GM08714 (cell line): ENCODE data around the gene KCNJ14.

ENCODE experiments used
- H3K4me3 ChIP-seq: fragments of 200-500 bp; sonication (Bioruptor generic); 2 replicates; pipeline ENCODE4 v1.5.1; 2014; ENCODE audit warnings: mild to moderate bottlenecking, low read length, inconsistent platforms
- ZNF274 ChIP-seq: IDR thresholded peaks from 2 replicates; pipeline ENCODE4 v1.6.1; 2012; ENCODE audit warnings: mild to moderate bottlenecking, low read depth, low read length

KCNJ14 gene

GRCh38 chr19:48455908-48456562, 661 bp downstream of the KCNJ14 start:
- no peak for TF ChIP-seq ZNF274

DNA sequence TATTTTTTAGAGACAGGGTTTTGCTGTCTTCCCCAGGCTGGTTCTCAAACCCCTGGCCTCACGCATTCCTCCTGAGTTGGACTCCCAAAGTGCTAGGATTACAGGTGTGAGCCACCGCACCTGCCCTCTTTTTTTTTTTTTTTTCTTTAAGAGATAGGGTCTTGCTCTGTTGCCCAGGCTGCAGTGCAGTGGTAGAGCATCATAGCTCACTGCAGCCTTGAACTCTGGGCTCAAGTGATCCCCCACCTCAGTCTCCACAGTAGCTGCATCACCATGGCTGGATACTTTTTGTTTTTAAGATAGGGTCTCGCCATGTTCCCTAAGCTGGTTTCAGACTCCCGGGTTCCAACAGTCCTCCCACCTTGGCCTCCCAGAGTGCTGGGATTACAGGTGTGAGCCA, 1.5 kb downstream of the KCNJ14 start:
- H3K4me3 ChIP-seq: no peak overlapping the region
- no peak for TF ChIP-seq ZNF274

More at GRCh38 chr19:48455908-48456562, 661 bp downstream of the KCNJ14 start:
- H3K4me3 ChIP-seq: no peak overlapping the region

GRCh38 chr19:48458016-48458415, 2.6 kb downstream of the KCNJ14 start:
- no peak for TF ChIP-seq ZNF274
- no peak overlapping the region for H3K4me3 ChIP-seq

DNA sequence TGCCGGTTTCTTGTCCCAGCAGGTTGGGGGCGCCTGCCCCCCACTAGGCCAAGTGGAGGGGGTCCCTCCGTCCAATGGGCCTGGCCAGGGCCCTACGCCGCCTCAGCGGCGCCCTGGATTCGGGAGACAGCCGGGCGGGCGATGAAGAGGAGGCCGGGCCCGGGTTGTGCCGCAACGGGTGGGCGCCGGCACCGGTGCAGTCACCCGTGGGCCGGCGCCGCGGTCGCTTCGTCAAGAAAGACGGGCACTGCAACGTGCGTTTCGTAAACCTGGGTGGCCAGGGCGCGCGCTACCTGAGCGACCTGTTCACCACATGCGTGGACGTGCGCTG, 6.2 kb downstream of the KCNJ14 start:
- no peak for TF ChIP-seq ZNF274
- H3K4me3 ChIP-seq: no peak overlapping the region

DNA sequence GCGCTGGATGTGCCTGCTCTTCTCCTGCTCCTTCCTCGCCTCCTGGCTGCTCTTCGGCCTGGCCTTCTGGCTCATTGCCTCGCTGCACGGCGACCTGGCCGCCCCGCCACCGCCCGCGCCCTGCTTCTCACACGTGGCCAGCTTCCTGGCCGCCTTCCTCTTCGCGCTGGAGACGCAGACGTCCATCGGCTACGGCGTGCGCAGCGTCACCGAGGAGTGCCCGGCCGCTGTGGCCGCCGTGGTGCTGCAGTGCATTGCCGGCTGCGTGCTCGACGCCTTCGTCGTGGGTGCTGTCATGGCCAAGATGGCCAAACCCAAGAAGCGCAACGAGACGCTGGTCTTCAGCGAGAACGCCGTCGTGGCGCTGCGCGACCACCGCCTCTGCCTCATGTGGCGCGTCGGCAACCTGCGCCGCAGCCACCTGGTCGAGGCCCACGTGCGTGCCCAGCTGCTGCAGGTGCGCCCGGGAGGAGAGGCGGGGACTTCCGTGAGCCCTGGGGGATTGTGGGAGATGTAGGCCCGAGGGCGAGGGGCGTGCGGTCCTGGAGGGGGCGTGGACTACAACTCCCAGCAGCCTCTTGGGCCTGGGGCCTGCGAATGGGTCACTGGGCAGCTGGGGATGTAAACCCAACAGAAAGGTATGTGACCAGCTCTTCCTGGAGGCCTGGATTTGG, 6.7 kb downstream of the KCNJ14 start:
- TF ChIP-seq ZNF274: no peak
- no peak overlapping the region for H3K4me3 ChIP-seq

GRCh38 chr19:48465215-48465614, 9.8 kb downstream of the KCNJ14 start:
- no peak for TF ChIP-seq ZNF274
- no peak overlapping the region for H3K4me3 ChIP-seq

- no peak overlapping the region for H3K4me3 ChIP-seq
- no peak for TF ChIP-seq ZNF274
Measured at GRCh38 chr19:48466561-48467325, 11.4 kb downstream of the KCNJ14 start.

DNA sequence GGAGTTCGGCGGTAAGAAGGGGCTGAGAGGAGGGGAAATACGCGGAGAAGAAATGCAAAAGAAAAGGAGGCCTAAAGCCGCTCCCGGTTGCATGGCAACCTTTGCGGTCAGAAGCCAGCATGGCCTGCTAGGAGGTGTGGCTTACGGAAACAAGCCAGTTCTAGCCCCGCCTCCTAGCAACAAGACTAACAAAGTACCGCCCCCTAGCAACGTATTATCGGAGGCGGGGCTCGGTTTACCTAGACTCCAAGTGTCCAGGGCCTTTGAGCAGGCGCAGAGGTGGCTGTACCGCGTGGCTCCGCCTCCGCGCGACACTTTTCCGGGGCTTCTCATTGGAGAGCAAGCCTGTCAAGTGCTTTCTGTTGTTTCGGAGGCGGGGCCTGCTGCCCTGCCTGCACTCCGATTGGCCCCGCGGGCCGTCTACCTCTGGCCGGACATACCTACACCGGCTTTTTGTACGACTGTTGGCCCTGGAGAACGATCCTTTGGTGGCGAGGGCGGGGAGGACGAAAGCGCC, 13.5 kb downstream of the KCNJ14 start:
- no peak for TF ChIP-seq ZNF274
- peak overlapping the region; percentile 87; the same call in 1 of the 2 replicates for H3K4me3 ChIP-seq

- TF ChIP-seq ZNF274: no peak
- peak within 1 kb of the TSS; percentile 87 for H3K4me3 ChIP-seq
Measured at GRCh38 chr19:48469289-48469881, 14.0 kb downstream of the KCNJ14 start, which contains the start of gene CYTH2. TSS of gene CYTH2 (plus strand) at chr19:48469369. CDS start at chr19:48469508, 139 bp downstream.

DNA sequence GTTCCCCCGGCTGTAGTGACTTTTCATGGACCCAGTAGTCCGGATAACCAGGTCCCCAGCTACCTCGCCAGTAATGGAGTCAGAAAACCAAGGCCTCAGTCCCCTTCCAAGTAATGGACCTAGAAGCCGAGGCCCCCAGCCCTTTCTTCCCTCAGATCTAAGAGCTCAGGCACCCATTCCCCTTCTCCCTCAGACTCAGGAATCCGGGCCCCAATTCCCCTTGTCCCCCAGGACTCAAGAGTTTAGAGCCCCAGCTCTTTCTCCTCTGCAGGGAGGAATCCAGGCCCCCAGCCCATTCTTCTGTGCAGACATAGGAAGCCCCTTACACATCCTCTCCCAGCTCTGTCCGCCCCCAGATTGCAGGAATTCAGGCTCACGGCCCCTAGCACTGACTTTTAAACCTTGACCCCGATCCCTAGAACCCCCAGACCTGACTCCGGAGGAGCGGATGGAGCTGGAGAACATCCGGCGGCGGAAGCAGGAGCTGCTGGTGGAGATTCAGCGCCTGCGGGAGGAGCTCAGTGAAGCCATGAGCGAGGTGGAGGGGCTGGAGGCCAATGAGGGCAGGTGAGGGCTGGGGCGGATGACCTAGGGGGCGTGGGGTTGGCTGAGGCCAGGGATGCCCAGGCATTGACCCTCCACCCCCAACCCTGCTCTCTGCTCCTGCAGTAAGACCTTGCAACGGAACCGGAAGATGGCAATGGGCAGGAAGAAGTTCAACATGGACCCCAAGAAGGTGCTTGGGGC, 14.7 kb downstream of the KCNJ14 start:
- no peak for TF ChIP-seq ZNF274
- peak overlapping the region; percentile 87 for H3K4me3 ChIP-seq

- no peak overlapping the region for H3K4me3 ChIP-seq
- TF ChIP-seq ZNF274: no peak
Measured at GRCh38 chr19:48470856-48471255, 15.5 kb downstream of the KCNJ14 start.

DNA sequence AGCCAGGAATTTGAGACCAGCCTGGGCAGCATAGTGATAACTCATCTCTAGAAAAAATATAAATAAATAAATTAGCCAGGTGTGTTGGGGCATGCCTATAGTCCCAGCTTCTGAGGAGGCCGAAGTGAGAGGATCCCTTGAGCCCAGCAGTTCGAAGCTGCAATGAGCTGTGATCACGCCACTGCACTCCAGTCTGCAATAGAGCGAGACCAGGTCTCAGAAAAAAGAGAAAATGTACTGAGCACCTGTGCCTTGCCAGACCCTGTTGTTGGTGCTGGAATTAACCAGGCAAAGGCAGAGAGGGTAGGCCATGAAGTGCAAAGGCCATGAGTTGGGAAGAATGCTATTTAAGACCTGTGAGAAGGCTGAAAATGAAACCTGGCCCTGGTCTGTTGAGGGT, 16.5 kb downstream of the KCNJ14 start:
- no peak overlapping the region for H3K4me3 ChIP-seq
- no peak for TF ChIP-seq ZNF274

DNA sequence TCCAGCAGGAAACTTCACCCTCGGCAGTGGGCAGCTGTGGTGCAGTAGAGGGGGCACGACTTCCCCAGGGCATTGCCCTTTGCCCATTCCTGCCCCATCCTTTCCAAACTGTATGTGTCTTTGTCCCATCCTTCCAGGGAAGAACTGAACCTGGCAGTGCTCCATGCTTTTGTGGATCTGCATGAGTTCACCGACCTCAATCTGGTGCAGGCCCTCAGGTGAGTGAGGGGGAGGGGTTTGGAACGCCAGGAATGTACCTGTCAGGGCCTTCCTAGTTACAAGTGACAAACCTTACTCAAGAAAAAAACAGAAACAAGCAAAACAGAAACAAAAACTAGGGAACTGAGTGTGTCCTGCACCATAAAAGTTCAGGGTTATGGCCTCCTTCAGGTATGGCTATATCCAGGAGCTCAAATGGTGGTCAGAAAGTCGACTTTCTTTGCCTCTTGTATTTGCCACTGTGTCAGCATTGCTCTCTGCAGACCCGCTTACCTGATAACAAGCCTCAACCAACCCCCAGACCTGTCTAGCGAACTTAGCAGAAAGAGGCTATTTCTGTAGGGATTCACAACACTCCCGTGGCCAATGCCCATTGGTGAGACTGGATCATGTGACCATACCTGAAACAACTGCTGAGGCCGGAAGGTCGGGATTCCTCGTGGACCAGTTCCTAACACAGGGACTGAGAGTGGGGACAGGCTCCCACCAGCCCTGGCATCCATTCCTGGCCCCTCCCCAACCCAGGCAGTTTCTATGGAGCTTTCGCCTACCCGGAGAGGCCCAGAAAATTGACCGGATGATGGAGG, 18.0 kb downstream of the KCNJ14 start:
- no peak for TF ChIP-seq ZNF274
- no peak overlapping the region for H3K4me3 ChIP-seq

DNA sequence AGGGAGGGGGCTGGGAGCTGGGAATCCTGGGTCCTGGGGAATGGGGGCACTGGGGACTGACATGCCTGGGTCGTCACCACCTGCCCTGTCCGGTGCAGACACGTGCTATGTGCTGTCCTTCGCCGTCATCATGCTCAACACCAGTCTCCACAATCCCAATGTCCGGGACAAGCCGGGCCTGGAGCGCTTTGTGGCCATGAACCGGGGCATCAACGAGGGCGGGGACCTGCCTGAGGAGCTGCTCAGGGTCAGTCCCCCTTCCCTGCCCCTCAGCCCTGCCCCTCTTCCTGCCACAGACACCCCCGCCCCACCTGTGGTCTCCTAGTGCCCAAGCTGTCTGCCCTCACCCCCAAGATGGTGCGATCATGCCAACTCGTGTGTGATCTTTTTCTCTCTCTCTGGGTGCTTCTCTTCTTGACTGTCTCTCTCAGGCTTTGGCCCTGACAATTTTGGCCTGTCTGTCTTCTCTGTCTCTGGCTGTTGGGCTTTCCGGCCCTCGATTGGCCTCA, 18.8 kb downstream of the KCNJ14 start:
- no peak for TF ChIP-seq ZNF274
- H3K4me3 ChIP-seq: no peak overlapping the region
